Ramos (cell line): ENCODE measurements around the gene OR52J3.
"Not testable (repeated sequence)": the region's sequence is repeated elsewhere in the genome, so short reads cannot be mapped to it uniquely, and the experiment has no call there.

Experiments used
- in situ Hi-C: fragments of 300-500 bp; cut with MboI; formaldehyde crosslinking; loops from one replicate; pipeline ENCODE4 v1.14.3; 2022; ENCODE audit warnings: low sequenced_read_pairs; ENCODE audit not compliant: unreplicated experiment

Gene OR52J3

GRCh38 chr11:5046226-5046625, at the start of gene OR52J3:
TSS of gene OR52J3 (plus strand) at chr11:5046526. CDS start at chr11:5046526, 0 bp downstream.
- in situ Hi-C loops, result no loop called here

GRCh38 chr11:5004424-5005274, 41.7 kb upstream of the OR52J3 start:
- in situ Hi-C loops, result no loop called here

DNA sequence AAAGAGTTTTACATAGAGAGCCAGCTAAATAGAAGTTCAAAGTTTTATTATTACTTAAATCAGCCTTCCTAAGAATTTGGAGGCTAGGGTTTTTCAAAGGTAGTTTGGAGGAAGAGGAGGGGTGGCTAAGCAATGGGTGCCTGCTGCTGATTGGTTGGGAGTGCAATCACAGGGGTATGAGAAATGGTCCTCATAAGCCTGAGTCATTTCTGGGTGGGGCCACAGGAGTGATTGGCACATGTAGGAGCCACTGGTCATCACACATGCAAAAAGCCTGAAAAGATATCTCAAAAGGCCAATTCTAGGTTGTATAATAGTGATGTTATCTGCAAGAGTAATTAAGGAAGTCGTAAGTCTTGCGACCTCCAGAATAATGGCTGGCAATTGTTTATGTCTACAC, 38.8 kb upstream of the OR52J3 start:
- in situ Hi-C loops, result no loop called here

DNA sequence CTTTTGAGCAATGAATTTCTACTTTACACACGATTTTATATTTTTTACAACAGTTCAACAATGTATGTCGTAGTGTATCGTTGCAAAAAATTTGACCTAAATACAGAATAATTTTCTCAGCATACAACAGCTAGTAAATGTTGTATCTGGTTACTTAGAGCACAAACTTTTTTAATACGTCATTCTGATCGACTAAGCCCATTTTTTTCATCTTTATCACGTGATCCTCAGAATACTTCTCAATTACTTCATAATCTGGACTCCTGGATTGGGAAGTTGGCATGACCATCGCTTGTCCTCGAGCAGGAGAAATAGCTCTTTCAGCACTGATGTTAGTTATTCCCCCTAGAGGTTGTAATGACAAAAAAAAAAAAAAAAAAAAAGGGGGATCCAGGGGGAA, 35.1 kb upstream of the OR52J3 start:
- in situ Hi-C loops, result no loop called here

- in situ Hi-C loops, result no loop called here
Observed at GRCh38 chr11:5013012-5013411, 33.3 kb upstream of the OR52J3 start.

DNA sequence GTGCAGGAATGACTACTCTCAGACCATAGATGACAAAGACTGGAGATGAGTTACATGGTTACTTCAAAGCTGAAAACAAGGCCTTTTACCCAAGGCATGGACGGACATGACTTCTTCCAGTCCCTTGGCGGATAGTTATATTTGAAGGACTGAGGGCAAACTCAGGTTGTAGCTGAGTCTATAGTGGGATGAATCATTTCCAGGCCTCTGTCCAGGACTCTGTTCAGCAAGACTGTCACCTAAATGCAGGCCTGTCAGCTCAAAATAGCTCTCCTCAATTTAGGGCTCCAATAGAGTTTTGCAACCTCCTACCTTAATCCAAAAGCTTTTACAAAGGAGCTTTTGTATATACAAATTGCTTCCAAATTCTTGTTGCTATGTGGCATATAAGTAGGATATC, 24.3 kb upstream of the OR52J3 start:
- in situ Hi-C loops, result no loop called here

GRCh38 chr11:5036669-5037068, 9.7 kb upstream of the OR52J3 start:
- in situ Hi-C loops, result no loop called here

GRCh38 chr11:5037926-5038325, 8.4 kb upstream of the OR52J3 start:
- in situ Hi-C loops, result no loop called here

GRCh38 chr11:5038341-5038740, 8.0 kb upstream of the OR52J3 start:
- in situ Hi-C loops, result no loop called here

DNA sequence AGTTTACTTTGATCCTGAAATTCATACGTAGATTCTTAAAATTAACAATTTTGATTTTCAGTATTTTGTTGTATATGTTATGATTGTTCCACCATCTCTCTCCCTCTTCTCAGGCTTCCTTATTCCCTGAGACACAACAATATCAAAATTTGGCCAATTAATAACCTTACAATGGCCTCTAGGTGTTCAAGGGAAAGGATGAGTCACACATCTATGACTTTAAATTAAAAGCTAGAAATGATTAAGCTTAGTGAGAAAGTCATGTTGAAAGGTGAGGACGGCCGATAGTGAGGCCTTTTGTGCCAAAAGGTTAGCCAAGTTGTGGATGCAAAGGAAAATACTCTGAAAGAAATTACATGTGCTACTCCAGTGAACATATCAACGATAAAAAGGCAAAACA, 5.5 kb upstream of the OR52J3 start:
- in situ Hi-C loops, result no loop called here

DNA sequence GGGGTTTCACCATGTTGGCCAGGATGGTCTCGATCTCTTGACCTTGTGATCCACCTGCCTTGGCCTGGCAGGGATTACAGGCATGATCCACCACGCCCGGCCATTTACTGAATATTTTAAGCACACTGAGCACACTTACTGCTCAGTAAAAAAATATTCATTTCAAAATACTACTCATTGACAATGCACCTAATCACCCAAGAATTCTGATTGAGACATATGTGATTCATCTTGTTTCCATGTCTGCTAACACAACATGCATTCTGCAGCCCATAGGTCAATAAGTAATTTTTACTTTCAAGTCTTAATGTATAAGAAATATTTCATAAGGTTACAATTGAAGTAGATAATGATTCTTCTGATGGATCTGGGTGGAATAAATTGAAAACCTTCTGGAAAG, 4.2 kb upstream of the OR52J3 start:
- in situ Hi-C loops, result no loop called here

GRCh38 chr11:5043380-5043779, 2.9 kb upstream of the OR52J3 start:
- in situ Hi-C loops, result no loop called here

DNA sequence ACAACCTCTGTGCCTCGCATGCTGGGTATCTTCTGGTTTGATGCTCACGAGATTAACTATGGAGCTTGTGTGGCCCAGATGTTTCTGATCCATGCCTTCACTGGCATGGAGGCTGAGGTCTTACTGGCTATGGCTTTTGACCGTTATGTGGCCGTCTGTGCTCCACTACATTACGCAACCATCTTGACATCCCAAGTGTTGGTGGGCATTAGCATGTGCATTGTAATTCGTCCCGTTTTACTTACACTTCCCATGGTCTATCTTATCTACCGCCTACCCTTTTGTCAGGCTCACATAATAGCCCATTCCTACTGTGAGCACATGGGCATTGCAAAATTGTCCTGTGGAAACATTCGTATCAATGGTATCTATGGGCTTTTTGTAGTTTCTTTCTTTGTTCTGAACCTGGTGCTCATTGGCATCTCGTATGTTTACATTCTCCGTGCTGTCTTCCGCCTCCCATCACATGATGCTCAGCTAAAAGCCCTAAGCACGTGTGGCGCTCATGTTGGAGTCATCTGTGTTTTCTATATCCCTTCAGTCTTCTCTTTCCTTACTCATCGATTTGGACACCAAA, 516 bp downstream of the OR52J3 start:
- in situ Hi-C loops, result no loop called here

- in situ Hi-C loops, result not testable (repeated sequence)
Observed at GRCh38 chr11:5058679-5059078, 12.4 kb downstream of the OR52J3 start.

DNA sequence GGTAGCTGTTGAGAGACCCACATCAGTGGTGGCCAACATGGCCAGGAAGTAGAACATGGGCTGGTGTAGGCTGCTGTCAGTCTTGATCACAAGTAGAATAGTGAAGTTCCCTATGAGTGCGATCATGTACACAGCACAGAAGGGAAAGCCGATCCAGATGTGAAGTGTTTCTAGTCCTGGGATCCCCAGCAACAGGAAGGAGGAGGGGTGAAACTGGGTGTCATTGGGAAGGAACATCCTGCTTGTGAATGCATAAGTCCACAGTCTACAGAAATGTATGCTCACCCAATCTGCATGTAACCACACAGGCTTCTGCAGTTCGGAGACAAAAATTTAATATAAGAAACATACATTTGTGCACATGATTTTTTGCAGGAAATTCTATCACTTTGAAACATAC, 13.1 kb downstream of the OR52J3 start, which contains the start of gene OR52E2:
TSS of gene OR52E2 (minus strand) at position 237 of the 400 bp plus-strand sequence. CDS start at position 237, 0 bp downstream.
- in situ Hi-C loops, result no loop called here

DNA sequence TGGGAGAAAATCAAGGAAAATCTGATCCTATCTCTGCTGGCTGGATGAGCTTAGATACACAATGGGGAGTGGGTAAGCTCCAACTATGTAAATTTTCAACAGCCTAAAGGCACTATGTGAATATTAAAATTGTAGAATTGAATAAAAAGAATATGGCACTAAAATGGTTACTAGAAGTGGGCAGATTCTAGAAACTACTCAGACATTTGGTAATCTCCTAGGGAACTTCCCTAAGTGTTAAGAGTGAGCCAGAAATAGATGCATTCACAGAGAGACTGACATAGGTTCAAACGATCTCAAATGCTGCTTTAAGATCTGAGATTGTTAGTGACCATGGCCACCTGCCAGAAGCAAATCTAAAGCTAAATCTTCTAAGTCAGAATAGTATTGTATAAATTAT, 18.7 kb downstream of the OR52J3 start:
- in situ Hi-C loops, result no loop called here

GRCh38 chr11:5069272-5069671, 22.9 kb downstream of the OR52J3 start, which contains the start of gene OR52E1:
TSS of gene OR52E1 (plus strand) at chr11:5069572.
- in situ Hi-C loops, result no loop called here

DNA sequence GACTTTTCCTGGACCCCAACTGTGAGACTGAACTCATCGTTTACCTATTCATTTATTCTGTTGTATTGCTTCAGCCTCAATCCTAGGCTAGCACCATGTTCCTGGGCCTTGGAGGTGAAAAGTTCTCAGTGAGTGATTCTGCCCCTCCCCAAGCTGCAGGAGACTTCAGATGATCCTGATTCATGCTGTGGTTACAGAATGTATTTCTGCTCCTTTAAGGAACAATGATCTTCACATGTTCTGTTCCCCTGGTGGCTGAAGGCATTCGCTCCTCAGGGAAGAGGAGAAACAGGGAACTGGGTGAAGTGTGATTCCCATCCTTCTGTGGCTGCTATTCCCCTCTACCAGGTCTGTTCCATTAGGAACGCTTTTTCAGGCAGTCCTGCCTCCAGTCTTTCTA, 25.5 kb downstream of the OR52J3 start:
- in situ Hi-C loops, result no loop called here

DNA sequence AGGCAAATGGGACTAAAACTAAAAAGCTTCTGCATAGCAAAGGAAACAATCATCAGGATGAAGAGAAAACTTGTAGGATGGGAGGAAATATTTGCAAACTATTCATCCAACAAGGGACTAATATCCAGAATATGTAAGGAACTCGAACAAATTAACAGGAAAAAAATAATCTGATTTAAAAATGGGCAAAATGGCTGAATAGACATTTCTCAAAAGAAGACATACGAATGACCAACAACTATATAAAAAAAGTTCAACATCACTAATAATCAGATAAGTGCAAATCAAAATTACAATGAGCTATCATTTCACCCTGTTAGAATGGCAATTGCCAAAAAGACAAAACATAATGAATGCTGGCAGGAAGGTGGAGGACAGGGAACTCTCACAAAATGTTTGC, 35.1 kb downstream of the OR52J3 start:
- in situ Hi-C loops, result no loop called here

GRCh38 chr11:5083602-5084001, 37.3 kb downstream of the OR52J3 start:
- in situ Hi-C loops, result no loop called here

DNA sequence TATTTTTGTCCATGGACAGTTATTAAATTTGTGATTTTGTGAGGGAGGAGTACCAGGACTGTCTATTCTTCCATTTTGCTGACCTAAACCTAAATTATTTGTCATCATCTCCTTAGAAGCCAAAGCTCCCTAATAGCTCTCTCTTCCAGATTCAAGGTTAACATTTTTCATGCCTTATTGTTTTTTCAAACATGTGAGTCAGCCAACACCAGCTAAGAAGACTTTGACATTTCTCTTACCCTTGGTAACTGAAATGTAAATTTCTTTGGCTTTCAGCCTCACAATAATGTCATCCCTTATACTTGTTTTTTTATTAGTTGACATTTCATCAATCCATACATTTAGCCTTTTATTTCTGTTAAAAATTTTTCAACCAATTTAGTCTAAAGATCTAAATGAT, 42.2 kb downstream of the OR52J3 start:
- in situ Hi-C loops, result no loop called here

DNA sequence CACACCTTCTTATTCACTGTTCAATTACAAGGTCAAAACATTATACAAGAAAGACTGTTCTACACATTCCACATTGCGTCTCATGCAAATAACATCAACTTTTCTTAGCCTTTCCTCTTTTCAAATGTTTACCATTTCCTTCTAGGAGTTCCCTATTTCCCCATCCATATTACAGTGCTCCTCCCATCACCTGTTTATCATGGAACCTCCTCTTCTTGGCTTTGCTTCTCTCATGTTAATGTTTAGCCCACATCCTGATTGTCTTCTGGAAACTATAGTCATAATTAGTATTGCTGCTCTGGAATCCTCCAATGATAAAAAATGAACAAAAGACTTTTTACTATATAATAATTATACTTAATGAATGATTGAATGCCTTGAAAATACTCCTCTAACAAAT, 44.3 kb downstream of the OR52J3 start:
- in situ Hi-C loops, result no loop called here
